SJCRH30 (cell line): ENCODE data around the gene GABBR2. TPM values are rescaled to one million over a fixed set of nuclear protein-coding genes. Genes with fewer than 3 reads are reported as not detected.

Experiments
- DNase-seq, 2 experiments: peaks; one replicate each; pipeline ENCODE4 v3.0.0-alpha.2; 2015 to 2020
- H3K27ac ChIP-seq: fragments of 250-450 bp; sonication (Bioruptor Pico); 2 replicates; pipeline ENCODE4 v1.5.1; 2020; ENCODE audit warnings: mild to moderate bottlenecking, moderate library complexity
- H3K27me3 ChIP-seq: fragments of 250-450 bp; sonication (Bioruptor Pico); 2 replicates; pipeline ENCODE4 v1.5.1; 2020; ENCODE audit warnings: mild to moderate bottlenecking, moderate library complexity
- H3K36me3 ChIP-seq: fragments of 250-450 bp; sonication (Bioruptor Pico); 2 replicates; pipeline ENCODE4 v1.5.1; 2020; ENCODE audit warnings: mild to moderate bottlenecking, moderate library complexity
- H3K4me1 ChIP-seq: fragments of 250-450 bp; sonication (Bioruptor Pico); 2 replicates; pipeline ENCODE4 v1.5.1; 2020; ENCODE audit warnings: mild to moderate bottlenecking, moderate library complexity
- H3K4me3 ChIP-seq: fragments of 250-450 bp; sonication (Bioruptor Pico); 2 replicates; pipeline ENCODE4 v1.5.1; 2020; ENCODE audit warnings: mild to moderate bottlenecking, moderate library complexity
- H3K9me3 ChIP-seq: fragments of 250-450 bp; sonication (Bioruptor Pico); replicated peaks from 2 replicates; pipeline ENCODE4 v1.5.1; 2020; ENCODE audit warnings: mild to moderate bottlenecking, moderate library complexity
- total RNA-seq: library from RNA; depleted of rRNA; stranded (reverse); fragments of >200 nt; shearing (Covaris generic); gene quantifications from 2 replicates; pipeline ENCODE4 v1.2.3, GENCODE V29; 2014

The GABBR2 gene
- total RNA-seq, 1 experiment from 2014 or later, result not detected

- Histone ChIP-seq H3K36me3 (no peaks in the 10 kb centered on the region), H3K9me3 (no peaks in the 10 kb centered on the region), H3K27me3 (peaks cover 17% of the 10 kb centered on the region; the same call in 1 of the 2 replicates), H3K4me3 (no peak overlapping the region), H3K27ac (no peak overlapping the region), H3K4me1 (no peaks in the 10 kb centered on the region)
- DNase-seq, result no peak
Measured at GRCh38 chr9:98573749-98574278, 134.9 kb downstream of the GABBR2 start.

- H3K36me3 ChIP-seq, result no peaks in the 10 kb centered on the region
- H3K4me3 ChIP-seq, result no peak overlapping the region
- H3K9me3 ChIP-seq, result no peaks in the 10 kb centered on the region
- H3K4me1 ChIP-seq, result no peaks in the 10 kb centered on the region
- no peak for DNase-seq
- H3K27ac ChIP-seq, result no peak overlapping the region
- H3K27me3 ChIP-seq, result peaks cover 17% of the 10 kb centered on the region; the same call in 1 of the 2 replicates
Measured at GRCh38 chr9:98572796-98573195, 135.9 kb downstream of the GABBR2 start.

GRCh38 chr9:98572054-98572627 is 136.6 kb downstream of the GABBR2 start:
- Histone ChIP-seq H3K27ac (no peak overlapping the region), H3K9me3 (no peaks in the 10 kb centered on the region), H3K4me3 (no peak overlapping the region), H3K36me3 (no peaks in the 10 kb centered on the region), H3K4me1 (no peaks in the 10 kb centered on the region), H3K27me3 (peaks cover 17% of the 10 kb centered on the region)
- no peak for DNase-seq

GRCh38 chr9:98571643-98572042 is 137.1 kb downstream of the GABBR2 start:
- H3K27me3 ChIP-seq, result peaks cover 17% of the 10 kb centered on the region
- no peak overlapping the region for H3K4me3 ChIP-seq
- no peaks in the 10 kb centered on the region for H3K36me3 ChIP-seq
- no peaks in the 10 kb centered on the region for H3K9me3 ChIP-seq
- no peak for DNase-seq
- no peaks in the 10 kb centered on the region for H3K4me1 ChIP-seq
- no peak overlapping the region for H3K27ac ChIP-seq

- H3K4me1 ChIP-seq, result no peaks in the 10 kb centered on the region
- no peak overlapping the region for H3K4me3 ChIP-seq
- H3K27me3 ChIP-seq, result peaks cover 17% of the 10 kb centered on the region
- DNase-seq, result no peak
- no peaks in the 10 kb centered on the region for H3K36me3 ChIP-seq
- no peaks in the 10 kb centered on the region for H3K9me3 ChIP-seq
- no peak overlapping the region for H3K27ac ChIP-seq
Measured at GRCh38 chr9:98570663-98571440, 137.9 kb downstream of the GABBR2 start.

- no peak for DNase-seq
Measured at GRCh38 chr9:98570055-98570454, 138.7 kb downstream of the GABBR2 start.

GRCh38 chr9:98569491-98569890 is 139.2 kb downstream of the GABBR2 start:
- Histone ChIP-seq H3K4me1 (no peaks in the 10 kb centered on the region), H3K27me3 (peaks cover 17% of the 10 kb centered on the region), H3K9me3 (no peaks in the 10 kb centered on the region), H3K4me3 (no peak overlapping the region), H3K27ac (no peak overlapping the region), H3K36me3 (no peaks in the 10 kb centered on the region)
- DNase-seq, result no peak

More at GRCh38 chr9:98570055-98570454, 138.7 kb downstream of the GABBR2 start:
- H3K36me3 ChIP-seq, result no peaks in the 10 kb centered on the region
- H3K4me1 ChIP-seq, result no peaks in the 10 kb centered on the region
- H3K27me3 ChIP-seq, result peaks cover 17% of the 10 kb centered on the region
- H3K4me3 ChIP-seq, result no peak overlapping the region
- H3K27ac ChIP-seq, result no peak overlapping the region
- no peaks in the 10 kb centered on the region for H3K9me3 ChIP-seq

GRCh38 chr9:98568909-98569469 is 139.7 kb downstream of the GABBR2 start:
- DNase-seq, result no peak
- no peaks in the 10 kb centered on the region for H3K9me3 ChIP-seq
- no peak overlapping the region for H3K27ac ChIP-seq
- no peaks in the 10 kb centered on the region for H3K4me1 ChIP-seq
- peaks cover 17% of the 10 kb centered on the region for H3K27me3 ChIP-seq
- no peak overlapping the region for H3K4me3 ChIP-seq
- H3K36me3 ChIP-seq, result no peaks in the 10 kb centered on the region

GRCh38 chr9:98568234-98568908 is 140.4 kb downstream of the GABBR2 start:
- DNase-seq, result no peak
- no peaks in the 10 kb centered on the region for H3K36me3 ChIP-seq

GRCh38 chr9:98567540-98568233 is 141.0 kb downstream of the GABBR2 start:
- no peaks in the 10 kb centered on the region for H3K36me3 ChIP-seq
- H3K27me3 ChIP-seq, result peaks cover 17% of the 10 kb centered on the region
- no peaks in the 10 kb centered on the region for H3K9me3 ChIP-seq
- H3K4me1 ChIP-seq, result no peaks in the 10 kb centered on the region
- no peak for DNase-seq
- no peak overlapping the region for H3K4me3 ChIP-seq
- no peak overlapping the region for H3K27ac ChIP-seq

More at GRCh38 chr9:98568234-98568908, 140.4 kb downstream of the GABBR2 start:
- H3K4me1 ChIP-seq, result no peaks in the 10 kb centered on the region
- peaks cover 17% of the 10 kb centered on the region for H3K27me3 ChIP-seq
- H3K4me3 ChIP-seq, result no peak overlapping the region
- H3K27ac ChIP-seq, result no peak overlapping the region
- no peaks in the 10 kb centered on the region for H3K9me3 ChIP-seq

GRCh38 chr9:98565152-98566135 is 143.3 kb downstream of the GABBR2 start:
- no peak for DNase-seq
- no peaks in the 10 kb centered on the region for H3K9me3 ChIP-seq
- H3K4me1 ChIP-seq, result no peaks in the 10 kb centered on the region
- no peak overlapping the region for H3K4me3 ChIP-seq
- no peaks in the 10 kb centered on the region for H3K36me3 ChIP-seq
- H3K27ac ChIP-seq, result no peak overlapping the region
- peaks cover 6% of the 10 kb centered on the region for H3K27me3 ChIP-seq

- no peaks in the 10 kb centered on the region for H3K4me1 ChIP-seq
- no peaks in the 10 kb centered on the region; the same call in none of the 2 replicates for H3K27me3 ChIP-seq
Measured at GRCh38 chr9:98564714-98565113, 144.0 kb downstream of the GABBR2 start.

GRCh38 chr9:98563988-98564387 is 144.7 kb downstream of the GABBR2 start:
- no peaks in the 10 kb centered on the region; the same call in none of the 2 replicates for H3K27me3 ChIP-seq
- H3K36me3 ChIP-seq, result no peaks in the 10 kb centered on the region
- H3K9me3 ChIP-seq, result no peaks in the 10 kb centered on the region
- no peak overlapping the region for H3K4me3 ChIP-seq
- H3K27ac ChIP-seq, result no peak overlapping the region
- no peaks in the 10 kb centered on the region for H3K4me1 ChIP-seq
- no peak for DNase-seq

More at GRCh38 chr9:98564714-98565113, 144.0 kb downstream of the GABBR2 start:
- no peaks in the 10 kb centered on the region for H3K36me3 ChIP-seq
- no peak for DNase-seq
- H3K4me3 ChIP-seq, result no peak overlapping the region
- no peak overlapping the region for H3K27ac ChIP-seq
- H3K9me3 ChIP-seq, result no peaks in the 10 kb centered on the region
